H1 (cell line): ENCODE results near the gene ZMIZ1. TPM values are rescaled to one million over a fixed set of nuclear protein-coding genes. Genes with fewer than 3 reads are reported as not detected.

ENCODE experiments used
- CTCF ChIA-PET: fragments of 300-600 bp; sonication (Branson Sonifier 250); formaldehyde crosslinking; loops from one replicate; lab custom pipeline; 2021; ENCODE audit not compliant: partially characterized antibody; lab: Charles Lee
- POLR2A ChIA-PET: fragments of 300-600 bp; sonication (Branson Sonifier 250); formaldehyde crosslinking; loops from one replicate; lab custom pipeline; 2021; ENCODE audit warnings: inconsistent platforms; ENCODE audit not compliant: partially characterized antibody; lab: Charles Lee
- DNase-seq, 2 experiments: peaks; one replicate each; pipeline versions ENCODE4 v3.0.0 to v3.0.0-alpha.2; 2010 to 2022; ENCODE audit warnings: low spot score in 2 of 2, low read depth in 1 of 2, mixed read lengths in 1 of 2
- FAIRE-seq: peaks from 2 replicates; lab custom pipeline; 2011; peaks lifted over from hg19 to GRCh38; lab: Jason Lieb, UNC
- H2AFZ ChIP-seq: 2 replicates; pipeline ENCODE4 v1.8.1; 2012; ENCODE audit warnings: low read length, inconsistent platforms
- H2AK5ac ChIP-seq: 2 replicates; pipeline ENCODE4 v1.6.1; 2013; ENCODE audit warnings: low read depth, low read length
- H2BK120ac ChIP-seq: replicated peaks from 2 replicates; pipeline ENCODE3; 2013; ENCODE audit warnings: low read depth, low read length, inconsistent platforms
- H2BK12ac ChIP-seq: 2 replicates; pipeline ENCODE4 v1.6.1; 2013; ENCODE audit warnings: low read depth, low read length
- H2BK15ac ChIP-seq: 2 replicates; pipeline ENCODE4 v1.6.1; 2013; ENCODE audit warnings: low read length
- H2BK20ac ChIP-seq: 2 replicates; pipeline ENCODE4 v1.6.1; 2013; ENCODE audit warnings: low read length
- H2BK5ac ChIP-seq: 2 replicates; pipeline ENCODE4 v1.6.1; 2013; ENCODE audit warnings: low read depth, low read length
- H3K14ac ChIP-seq: 2 replicates; pipeline ENCODE4 v1.6.1; 2013; ENCODE audit warnings: inconsistent platforms; ENCODE audit not compliant: insufficient read length
- H3K18ac ChIP-seq: 2 replicates; pipeline ENCODE4 v1.6.1; 2013; ENCODE audit warnings: low read length; ENCODE audit errors: extremely low read depth
- H3K23ac ChIP-seq: 2 replicates; pipeline ENCODE4 v1.6.1; 2013; ENCODE audit warnings: inconsistent platforms; ENCODE audit not compliant: insufficient read length
- H3K23me2 ChIP-seq: 2 replicates; pipeline ENCODE4 v1.6.1; 2013; ENCODE audit warnings: low read depth, low read length
- H3K27ac ChIP-seq: 2 replicates; pipeline ENCODE4 v1.6.1; 2011; ENCODE audit warnings: low read depth, low read length, inconsistent platforms
- H3K27me3 ChIP-seq, 4 experiments: replicated peaks in 1 of 4; 1 replicate in 1 of 4; 2 replicates in 3 of 4; pipeline versions ENCODE4 v1.6.1 to v1.8.1; 2011 to 2013; ENCODE audit warnings: low read length in 3 of 4, mild to moderate bottlenecking in 3 of 4, inconsistent platforms in 2 of 4, mixed read lengths in 2 of 4, moderate library complexity in 1 of 4; ENCODE audit not compliant: control insufficient read depth in 3 of 4, insufficient read depth in 3 of 4; ENCODE audit errors: extremely low read depth in 1 of 4
- H3K36me3 ChIP-seq, 4 experiments: 2 replicates each; pipeline versions ENCODE4 v1.6.1 to v1.8.1; 2011 to 2013; ENCODE audit warnings: mild to moderate bottlenecking in 4 of 4, low read length in 3 of 4, moderate library complexity in 2 of 4, control low read depth in 1 of 4, inconsistent platforms in 1 of 4; ENCODE audit not compliant: insufficient read depth in 4 of 4, control insufficient read depth in 2 of 4
- H3K4ac ChIP-seq: replicated peaks from 2 replicates; pipeline ENCODE3; 2013; ENCODE audit warnings: low read length, low read depth, mixed read lengths, inconsistent platforms; ENCODE audit not compliant: insufficient read length
- H3K4me1 ChIP-seq, 4 experiments: replicated peaks in 1 of 4; 1 replicate in 1 of 4; 2 replicates in 3 of 4; pipeline versions ENCODE4 v1.6.1 to v1.8.1; 2011 to 2013; ENCODE audit warnings: low read length in 3 of 4, inconsistent platforms in 2 of 4, mixed read lengths in 1 of 4; ENCODE audit not compliant: insufficient read depth in 4 of 4, control insufficient read depth in 3 of 4
- H3K4me2 ChIP-seq, 2 experiments: 2 replicates each; pipeline versions ENCODE4 v1.6.1 to v1.8.1; 2011 to 2013; ENCODE audit warnings: low read depth in 2 of 2, low read length in 2 of 2, control low read depth in 1 of 2, inconsistent platforms in 1 of 2, mild to moderate bottlenecking in 1 of 2; ENCODE audit not compliant: insufficient read depth in 1 of 2
- H3K4me3 ChIP-seq, 4 experiments: fragments of 200-600, 300-600 bp in 1 of 4; sonication (generic), shearing (Covaris generic), sonication (Bioruptor Twin) in 1 of 4; 2 replicates each; pipeline versions ENCODE4 v1.5.1 to v1.8.1; 2011 to 2016; ENCODE audit warnings: low read length in 4 of 4, low read depth in 3 of 4, control low read depth in 2 of 4, inconsistent platforms in 2 of 4, mild to moderate bottlenecking in 2 of 4, mixed read lengths in 1 of 4, moderate library complexity in 1 of 4; ENCODE audit not compliant: insufficient read depth in 2 of 4; ENCODE audit errors: extremely low read depth in 1 of 4
- H3K56ac ChIP-seq: replicated peaks from 2 replicates; pipeline ENCODE3; 2013; ENCODE audit warnings: low read depth, mild to moderate bottlenecking, mixed read lengths, low read length, inconsistent platforms; ENCODE audit not compliant: insufficient read length
- H3K79me1 ChIP-seq: 2 replicates; pipeline ENCODE4 v1.6.1; 2013; ENCODE audit warnings: low read depth, low read length, control low read depth
- H3K79me2 ChIP-seq, 2 experiments: 2 replicates each; pipeline versions ENCODE4 v1.6.1 to v1.8.1; 2012 to 2013; ENCODE audit warnings: low read length in 2 of 2, mild to moderate bottlenecking in 2 of 2, inconsistent platforms in 1 of 2; ENCODE audit not compliant: insufficient read depth in 2 of 2, control insufficient read depth in 1 of 2
- H3K9ac ChIP-seq, 4 experiments: replicated peaks in 1 of 4; 1 replicate in 1 of 4; 2 replicates in 3 of 4; pipeline versions ENCODE4 v1.6.1 to v1.8.1; 2011 to 2013; ENCODE audit warnings: low read depth in 3 of 4, low read length in 3 of 4, control low read depth in 2 of 4, mild to moderate bottlenecking in 2 of 4, moderate library complexity in 2 of 4, inconsistent platforms in 1 of 4; ENCODE audit errors: extremely low read depth in 1 of 4
- H3K9me3 ChIP-seq, 2 experiments: 2 replicates each; pipeline versions ENCODE4 v1.6.1 to v1.8.1; 2012 to 2013; ENCODE audit warnings: mild to moderate bottlenecking in 2 of 2, moderate library complexity in 2 of 2, control low read depth in 1 of 2, inconsistent platforms in 1 of 2, low read depth in 1 of 2, low read length in 1 of 2, mixed read lengths in 1 of 2; ENCODE audit not compliant: insufficient read depth in 2 of 2
- H4K20me1 ChIP-seq, 2 experiments: replicated peaks in 1 of 2; 2 replicates each; pipeline versions ENCODE3 to v1.8.1; 2011 to 2013; ENCODE audit warnings: inconsistent platforms in 2 of 2, low read length in 2 of 2, mild to moderate bottlenecking in 1 of 2; ENCODE audit not compliant: insufficient read depth in 2 of 2, control insufficient read depth in 1 of 2
- H4K5ac ChIP-seq: 2 replicates; pipeline ENCODE4 v1.6.1; 2013; ENCODE audit warnings: low read length, low read depth, mixed read lengths, inconsistent platforms; ENCODE audit not compliant: insufficient read length
- H4K8ac ChIP-seq: 2 replicates; pipeline ENCODE4 v1.8.0; 2013; ENCODE audit warnings: mild to moderate bottlenecking, moderate library complexity, low read length, inconsistent platforms; ENCODE audit not compliant: insufficient read depth; ENCODE audit errors: extremely low read depth
- H4K91ac ChIP-seq: replicated peaks from 2 replicates; pipeline ENCODE3; 2013; ENCODE audit warnings: low read length, mixed read lengths, inconsistent platforms; ENCODE audit not compliant: insufficient read length
- CHD1 ChIP-seq: IDR thresholded peaks from 2 replicates; pipeline ENCODE4 v1.6.1; 2012; ENCODE audit warnings: low read depth, low read length, improper control_type of control experiment
- GABPA ChIP-seq: IDR thresholded peaks from 2 replicates; pipeline ENCODE4 v1.6.1; 2011; ENCODE audit warnings: mild to moderate bottlenecking, low read length, moderate library complexity, borderline replicate concordance; ENCODE audit not compliant: insufficient read depth
- NANOG ChIP-seq: IDR thresholded peaks from 2 replicates; pipeline ENCODE4 v1.6.1; 2011; ENCODE audit warnings: low read length, low read depth, mild to moderate bottlenecking, inconsistent platforms; ENCODE audit not compliant: insufficient read depth, poor library complexity, severe bottlenecking
- RFX5 ChIP-seq: IDR thresholded peaks from 2 replicates; pipeline ENCODE4 v1.6.1; 2011; ENCODE audit warnings: low read depth, low read length, improper control_type of control experiment, borderline replicate concordance
- SIRT6 ChIP-seq: IDR thresholded peaks from one replicate; pipeline ENCODE4 v1.7.1; 2012; ENCODE audit warnings: low read length, inconsistent platforms
- TAF1 ChIP-seq: IDR thresholded peaks from 2 replicates; pipeline ENCODE4 v1.6.1; 2011; ENCODE audit warnings: mild to moderate bottlenecking, low read depth, low read length
- TCF12 ChIP-seq: IDR thresholded peaks from 2 replicates; pipeline ENCODE4 v1.6.1; 2011; ENCODE audit warnings: low read depth, mild to moderate bottlenecking, low read length
- WGBS, 2 experiments: shearing (Covaris generic) in 1 of 2; methylation state at CpG; one replicate each; pipeline versions ENCODE4 v1.1.6 to v1.1.7; 2013 to 2015; ENCODE audit warnings: low lambda C conversion rate in 2 of 2, mixed read lengths in 2 of 2, inconsistent platforms in 1 of 2, low coverage in 1 of 2, missing lambda C conversion rate in 1 of 2; ENCODE audit not compliant: insufficient replicate concordance in 2 of 2, insufficient coverage in 1 of 2, insufficient read length in 1 of 2; ENCODE audit errors: extremely low coverage in 1 of 2, missing lambda C conversion rate in 1 of 2; 5-methylcytosine and 5-hydroxymethylcytosine counted together
- polyA plus RNA-seq, 7 experiments: library from polyadenylated mRNA; depleted of rRNA in 3 of 7; stranded (reverse) in 5 of 7; unstranded in 2 of 7; fragments of >200 nt in 5 of 7; fragments of 200-250 nt in 2 of 7; gene quantifications; 1 replicate in 5 of 7; 2 replicates in 1 of 7; 4 replicates in 1 of 7; pipeline versions ENCODE4 v1.2.1 to v1.2.3, GENCODE V29; 2011 to 2013; ENCODE audit warnings: missing spikeins in 2 of 7, mixed read lengths in 2 of 7
- total RNA-seq: library from RNA; stranded (reverse); fragmentation: NEBNext Ultra II Directional; extraction: Animal tissue kit (Norgen Biotek cat#: 25700); gene quantifications from 2 replicates; pipeline ENCODE4 v1.2.1, GENCODE V29; 2021

ZMIZ1 gene
- total and polyA plus RNA-seq, 2 of the 8 experiments (the other 6 are each of a cell fraction or from before 2014, with no cell fraction given), result 8.1 to 28.0 TPM

DNA sequence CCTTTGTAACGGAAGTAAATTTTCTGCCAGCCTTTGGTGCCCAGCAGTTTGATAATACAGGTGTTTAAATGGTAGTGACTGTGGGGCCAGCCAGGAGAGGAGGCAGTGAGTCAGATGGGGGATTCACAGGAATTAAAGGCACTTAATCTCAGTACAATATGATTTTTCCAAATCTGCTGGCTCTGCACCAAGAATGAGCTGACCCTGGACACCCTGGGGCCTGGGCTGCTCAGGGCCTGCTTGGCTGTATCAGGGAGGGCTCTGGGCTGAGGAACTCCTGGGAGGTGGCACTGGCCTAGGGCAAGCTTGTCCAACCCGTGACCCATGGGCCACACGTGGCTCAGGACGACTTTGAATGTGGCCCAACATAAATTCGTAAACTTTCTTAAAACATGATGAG is 104.1 kb downstream of the ZMIZ1 start:
- TF ChIP-seq CHD1 (no peak), SIRT6 (no peak), NANOG (no peak), TCF12 (no peak), GABPA (no peak), RFX5 (no peak), TAF1 (no peak)
- CTCF ChIA-PET, result interaction anchor here (1.0 to 32.0 kb wide), 4 partner anchors 15 to 85 kb away, joined by 3 to 396 read pairs (median 26); no protein-coding TSS in a partner anchor
- Histone ChIP-seq H3K4me2 (no peak overlapping the region), H3K14ac (no peak overlapping the region), H2BK120ac (no peak overlapping the region), H3K79me1 (peaks cover 2% of the 10 kb centered on the region), H3K27me3 (no peaks in the 10 kb centered on the region; a peak in 1 of 7 replicates), H2BK12ac (no peak overlapping the region), H4K8ac (no peak overlapping the region), H3K56ac (no peak overlapping the region), H3K9ac (no peak overlapping the region), H4K91ac (no peak overlapping the region), H3K79me2 (no peaks in the 10 kb centered on the region; a peak in 1 of 4 replicates), H2BK5ac (no peak overlapping the region), H4K20me1 (peaks cover 5 to 9% of the 10 kb centered on the region in 2 experiments), H3K4me1 (peaks cover 0 to 6% (median 3%) of the 10 kb centered on the region in 4 experiments; a peak in 6 of 7 replicates), H2AFZ (no peak overlapping the region), H2BK20ac (no peak overlapping the region), H2AK5ac (no peak overlapping the region), H3K23ac (no peak overlapping the region), H3K23me2 (no peaks in the 10 kb centered on the region), H3K36me3 (no peaks in the 10 kb centered on the region; a peak in 3 of 8 replicates), H3K9me3 (no peaks in the 10 kb centered on the region), H3K18ac (no peak overlapping the region), H3K4me3 (no peak overlapping the region), H2BK15ac (no peak overlapping the region), H4K5ac (no peak overlapping the region), H3K4ac (no peak overlapping the region), H3K27ac (no peak overlapping the region)
- no peak for DNase-seq
- no peak for FAIRE-seq
- WGBS, 2 experiments, result 95% methylated on average over 5 of the region's 5 CpGs; no CpG with 5 or more reads in 1 of the 2 experiments
- POLR2A ChIA-PET, result interaction anchor here (0.8 kb wide), 1 partner anchor 12 kb away, joined by 4 read pairs; no protein-coding TSS in a partner anchor
